Measurements from ENCODE around the gene NOP9. TPM values are rescaled to one million over a fixed set of nuclear protein-coding genes. Genes with fewer than 3 reads are reported as not detected.
A peak's percentile ranks its signal among the peaks of the same experiment; 100 is the strongest.

The NOP9 gene
- total RNA-seq, 2 experiments from 2014 or later = 25.9 to 27.5 TPM

- TF ChIP-seq, protein P1, sequence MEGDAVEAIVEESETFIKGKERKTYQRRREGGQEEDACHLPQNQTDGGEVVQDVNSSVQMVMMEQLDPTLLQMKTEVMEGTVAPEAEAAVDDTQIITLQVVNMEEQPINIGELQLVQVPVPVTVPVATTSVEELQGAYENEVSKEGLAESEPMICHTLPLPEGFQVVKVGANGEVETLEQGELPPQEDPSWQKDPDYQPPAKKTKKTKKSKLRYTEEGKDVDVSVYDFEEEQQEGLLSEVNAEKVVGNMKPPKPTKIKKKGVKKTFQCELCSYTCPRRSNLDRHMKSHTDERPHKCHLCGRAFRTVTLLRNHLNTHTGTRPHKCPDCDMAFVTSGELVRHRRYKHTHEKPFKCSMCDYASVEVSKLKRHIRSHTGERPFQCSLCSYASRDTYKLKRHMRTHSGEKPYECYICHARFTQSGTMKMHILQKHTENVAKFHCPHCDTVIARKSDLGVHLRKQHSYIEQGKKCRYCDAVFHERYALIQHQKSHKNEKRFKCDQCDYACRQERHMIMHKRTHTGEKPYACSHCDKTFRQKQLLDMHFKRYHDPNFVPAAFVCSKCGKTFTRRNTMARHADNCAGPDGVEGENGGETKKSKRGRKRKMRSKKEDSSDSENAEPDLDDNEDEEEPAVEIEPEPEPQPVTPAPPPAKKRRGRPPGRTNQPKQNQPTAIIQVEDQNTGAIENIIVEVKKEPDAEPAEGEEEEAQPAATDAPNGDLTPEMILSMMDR (IDR thresholded peaks at IDR 0.05) = no peak
- DNase-seq = peak in 5 of 14 experiments; percentile 21 to 59 (median 41)
- peaks cover 64% of the 10 kb centered on the region for H3K4me1 Mint-ChIP-seq (ENCODE audit: low read depth)
- Histone ChIP-seq H3K4me3 (ENCODE audit: low read length) (peak within 1 kb of the TSS; percentile 2), H3K27ac (ENCODE audit: low read depth in 1 of 2, low read length in 2 of 2) (no peak within 1 kb of the TSS), H3K9me3 (ENCODE audit: control insufficient read depth in 1 of 2, insufficient read depth in 1 of 2, low read length in 2 of 2) (no peaks in the 10 kb centered on the region), H3K4me1 (ENCODE audit: insufficient read depth, low read length) (peaks cover 80% of the 10 kb centered on the region), H3K36me3 (ENCODE audit: insufficient read depth, low read length) (peaks cover 13% of the 10 kb centered on the region), H3K27me3 (ENCODE audit: control insufficient read depth in 1 of 2, insufficient read depth in 2 of 2, low read length in 2 of 2) (peaks cover 26 to 27% of the 10 kb centered on the region in 2 experiments)
- peak within 1 kb of the TSS; percentile 78 for H3K4me3 Mint-ChIP-seq
- H3K9me3 Mint-ChIP-seq = no peaks in the 10 kb centered on the region
- CTCF ChIA-PET = interaction anchor here (1.1 to 4.1 kb wide), 6 partner anchors 9 to 102 kb away, joined by 3 to 89 read pairs (median 8); partner anchors contain the start of genes CBLN3 and KHNYN
- no peak for ATAC-seq (ENCODE audit: poor library complexity)
- peaks cover 41% of the 10 kb centered on the region for H3K36me3 Mint-ChIP-seq (ENCODE audit: low read depth)
- POLR2A ChIA-PET = interaction anchor here (1.9 to 11.3 kb wide), 4 partner anchors 7 to 108 kb away, joined by 4 to 270 read pairs (median 15); partner anchors contain the start of genes CBLN3, KHNYN, LTB4R and SDR39U1
- no peak within 1 kb of the TSS for H3K27ac Mint-ChIP-seq
- peaks cover 49% of the 10 kb centered on the region for H3K27me3 Mint-ChIP-seq
- intact Hi-C loops (cut with DNase I, micrococcal nuclease) = loop anchor here in 1 of 2 experiments (10.0 kb wide), 1 partner anchor 340 kb away; no protein-coding TSS in a partner anchor
Observed at GRCh38 chr14:24334431-24335291, 35.0 kb downstream of the NOP9 start, which contains the start of gene ADCY4. ADCY4 (minus strand) TSS chr14:24335071; CDS start chr14:24334652, 419 bp downstream.

DNA sequence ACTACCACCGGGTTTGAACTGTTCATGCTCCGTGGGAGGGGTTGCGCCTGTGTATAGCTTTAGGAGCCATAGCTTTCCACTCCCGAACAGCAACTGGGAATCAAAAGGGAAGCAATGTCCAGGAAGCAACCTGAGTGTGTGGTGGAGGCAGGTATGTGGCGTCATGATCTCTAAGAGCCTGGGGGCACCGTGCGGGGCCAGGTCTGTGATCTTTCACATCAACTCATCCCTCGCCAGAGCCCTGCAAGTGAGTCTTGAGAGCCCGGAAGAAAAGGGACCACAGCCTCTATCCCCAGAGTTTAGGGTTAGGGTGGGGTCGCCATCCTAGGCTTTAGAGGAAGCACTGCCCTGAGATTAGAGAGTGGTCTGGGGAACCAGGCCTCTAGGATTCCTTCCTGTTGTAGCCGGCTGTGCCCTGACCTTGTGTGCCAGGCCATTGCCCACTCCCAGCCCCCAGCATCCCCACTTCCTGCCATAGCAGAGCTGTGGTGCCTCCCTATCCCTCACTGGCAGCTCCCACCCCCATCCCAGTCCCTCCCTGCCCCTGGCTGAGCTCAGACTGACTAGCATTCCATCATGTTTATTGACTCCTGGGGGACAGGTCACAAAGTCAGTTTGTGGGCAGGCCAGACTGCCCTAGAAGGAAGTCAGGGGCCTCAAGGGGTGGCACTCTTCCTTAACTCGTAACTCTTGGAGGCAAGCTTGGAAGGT is 36.0 kb downstream of the NOP9 start:
- intact Hi-C loops (cut with DNase I, micrococcal nuclease) = loop anchor here in 1 of 2 experiments (10.0 kb wide), 1 partner anchor 339 kb away; no protein-coding TSS in a partner anchor
- Mint-ChIP-seq H3K9me3 (no peaks in the 10 kb centered on the region), H3K27me3 (peaks cover 39% of the 10 kb centered on the region), H3K4me1 (ENCODE audit: low read depth) (peaks cover 61% of the 10 kb centered on the region), H3K36me3 (ENCODE audit: low read depth) (peaks cover 45% of the 10 kb centered on the region), H3K27ac (no peak overlapping the region), H3K4me3 (peak overlapping the region; percentile 60)
- Histone ChIP-seq H3K36me3 (ENCODE audit: insufficient read depth, low read length) (peaks cover 13% of the 10 kb centered on the region), H3K4me3 (ENCODE audit: low read length) (no peak overlapping the region), H3K9me3 (ENCODE audit: control insufficient read depth in 1 of 2, insufficient read depth in 1 of 2, low read length in 2 of 2) (no peaks in the 10 kb centered on the region), H3K27me3 (ENCODE audit: control insufficient read depth in 1 of 2, insufficient read depth in 2 of 2, low read length in 2 of 2) (peaks cover 26 to 27% of the 10 kb centered on the region in 2 experiments), H3K4me1 (ENCODE audit: insufficient read depth, low read length) (peaks cover 82% of the 10 kb centered on the region), H3K27ac (ENCODE audit: low read depth in 1 of 2, low read length in 2 of 2) (no peak overlapping the region)
- TF ChIP-seq, protein P1 (IDR thresholded peaks at IDR 0.05) = no peak
- ChIA-PET CTCF (interaction anchor here (1.2 to 3.7 kb wide), 2 partner anchors 101 kb away, joined by 3 to 64 read pairs; no protein-coding TSS in a partner anchor), POLR2A (interaction anchor here (2.1 to 11.3 kb wide), 2 partner anchors 24 to 97 kb away, joined by 4 to 270 read pairs; partner anchors contain the start of genes CBLN3, KHNYN and LTB4R)
- DNase-seq (no peak), ATAC-seq (ENCODE audit: poor library complexity) (no peak)
